ENCODE measurements around the gene STKLD1. TPM values are rescaled to one million over a fixed set of nuclear protein-coding genes. Genes with fewer than 3 reads are reported as not detected.

STKLD1 gene
- total RNA-seq, 1 donor from 2014 or later: not detected

DNA sequence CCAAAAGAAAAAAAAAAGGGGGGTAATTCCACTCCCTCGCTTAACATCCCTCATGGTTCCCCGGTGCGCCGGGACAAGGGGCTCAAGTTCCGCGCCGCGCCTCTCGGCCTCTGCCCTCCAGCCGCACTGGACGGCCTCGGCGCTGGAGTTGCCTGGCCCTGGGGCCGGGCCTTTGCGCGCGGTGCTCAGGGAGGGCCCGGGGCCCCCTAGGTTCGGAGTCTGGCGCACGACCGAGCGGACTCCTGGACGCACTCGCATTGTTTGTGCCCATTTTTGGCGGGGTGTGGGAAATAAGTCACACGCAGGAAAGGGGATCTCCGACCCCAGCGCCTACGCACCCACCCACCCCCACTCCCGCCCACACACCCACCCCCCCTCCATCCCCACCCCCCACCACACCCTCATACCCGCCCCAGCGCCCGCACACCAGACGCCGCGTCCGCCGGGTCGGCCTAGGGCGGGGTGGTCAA, 28.6 kb upstream of the STKLD1 start:
- Histone ChIP-seq H3K36me3 (ENCODE audit: control insufficient read depth, insufficient read depth, low read length) (peaks cover 12% of the 10 kb centered on the region), H3K27me3 (ENCODE audit: control insufficient read depth, insufficient read depth, low read length) (no peaks in the 10 kb centered on the region), H3K4me3 (ENCODE audit: low read depth, low read length) (peak overlapping the region; percentile 78)
- TF ChIP-seq, protein P1, sequence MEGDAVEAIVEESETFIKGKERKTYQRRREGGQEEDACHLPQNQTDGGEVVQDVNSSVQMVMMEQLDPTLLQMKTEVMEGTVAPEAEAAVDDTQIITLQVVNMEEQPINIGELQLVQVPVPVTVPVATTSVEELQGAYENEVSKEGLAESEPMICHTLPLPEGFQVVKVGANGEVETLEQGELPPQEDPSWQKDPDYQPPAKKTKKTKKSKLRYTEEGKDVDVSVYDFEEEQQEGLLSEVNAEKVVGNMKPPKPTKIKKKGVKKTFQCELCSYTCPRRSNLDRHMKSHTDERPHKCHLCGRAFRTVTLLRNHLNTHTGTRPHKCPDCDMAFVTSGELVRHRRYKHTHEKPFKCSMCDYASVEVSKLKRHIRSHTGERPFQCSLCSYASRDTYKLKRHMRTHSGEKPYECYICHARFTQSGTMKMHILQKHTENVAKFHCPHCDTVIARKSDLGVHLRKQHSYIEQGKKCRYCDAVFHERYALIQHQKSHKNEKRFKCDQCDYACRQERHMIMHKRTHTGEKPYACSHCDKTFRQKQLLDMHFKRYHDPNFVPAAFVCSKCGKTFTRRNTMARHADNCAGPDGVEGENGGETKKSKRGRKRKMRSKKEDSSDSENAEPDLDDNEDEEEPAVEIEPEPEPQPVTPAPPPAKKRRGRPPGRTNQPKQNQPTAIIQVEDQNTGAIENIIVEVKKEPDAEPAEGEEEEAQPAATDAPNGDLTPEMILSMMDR (IDR thresholded peaks at IDR 0.05; ENCODE audit: insufficient read depth, low read length, poor library complexity, severe bottlenecking): no peak
- no peak for DNase-seq (ENCODE audit: low read depth)

DNA sequence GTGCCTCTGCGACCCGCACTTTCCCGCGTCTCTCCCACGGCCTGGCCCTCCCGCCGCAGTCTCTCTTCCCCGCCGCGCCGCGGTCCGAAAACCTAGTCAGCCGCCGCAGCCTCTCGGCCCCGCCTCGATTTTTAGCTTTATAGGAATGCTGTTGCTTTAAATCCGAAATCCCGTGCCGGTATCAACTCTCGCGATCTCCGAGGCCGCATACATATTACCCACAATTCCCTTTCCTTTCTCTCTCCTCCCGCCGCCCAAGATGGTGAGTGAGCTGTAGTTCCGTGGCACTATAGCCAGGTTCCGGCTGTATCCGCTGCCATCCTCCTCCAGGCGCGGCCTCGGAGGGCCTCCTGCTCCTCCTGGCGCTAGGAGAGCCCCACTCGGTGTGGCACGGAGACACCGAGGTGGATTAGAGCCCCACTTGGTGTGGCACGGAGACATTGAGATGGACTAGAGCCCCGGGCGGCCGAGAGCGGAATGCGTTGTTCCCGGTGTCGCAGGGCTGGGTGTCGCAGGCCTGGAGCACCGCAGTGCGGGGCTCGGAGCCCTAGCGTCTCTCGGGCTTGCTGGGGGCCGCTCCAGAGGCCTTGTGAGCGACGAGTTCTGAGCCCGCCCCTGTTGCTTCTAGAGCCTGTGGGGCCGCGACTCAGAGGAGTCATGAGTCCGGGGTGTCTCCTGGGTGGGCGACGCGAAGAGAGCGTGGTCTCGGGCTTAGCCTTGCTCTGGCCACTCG, 28.0 kb upstream of the STKLD1 start, which contains the start of the genes MED22 and RPL7A:
MED22 (minus strand) TSS at position 147 of the 733 bp plus-strand sequence. CDS start 1,469 bp downstream, outside the sequence.
RPL7A (plus strand) TSS at position 234 of the 733 bp plus-strand sequence; CDS start at position 260, 26 bp downstream.
- peak within 1 kb of the TSS; percentile 78 for H3K4me3 ChIP-seq (ENCODE audit: low read depth, low read length)
- peak; percentile 89 for DNase-seq (ENCODE audit: low read depth)
- TF ChIP-seq, protein P1 (IDR thresholded peaks at IDR 0.05; ENCODE audit: insufficient read depth, low read length, poor library complexity, severe bottlenecking): no peak
- H3K36me3 ChIP-seq (ENCODE audit: control insufficient read depth, insufficient read depth, low read length): peaks cover 10% of the 10 kb centered on the region
- no peaks in the 10 kb centered on the region for H3K27me3 ChIP-seq (ENCODE audit: control insufficient read depth, insufficient read depth, low read length)

DNA sequence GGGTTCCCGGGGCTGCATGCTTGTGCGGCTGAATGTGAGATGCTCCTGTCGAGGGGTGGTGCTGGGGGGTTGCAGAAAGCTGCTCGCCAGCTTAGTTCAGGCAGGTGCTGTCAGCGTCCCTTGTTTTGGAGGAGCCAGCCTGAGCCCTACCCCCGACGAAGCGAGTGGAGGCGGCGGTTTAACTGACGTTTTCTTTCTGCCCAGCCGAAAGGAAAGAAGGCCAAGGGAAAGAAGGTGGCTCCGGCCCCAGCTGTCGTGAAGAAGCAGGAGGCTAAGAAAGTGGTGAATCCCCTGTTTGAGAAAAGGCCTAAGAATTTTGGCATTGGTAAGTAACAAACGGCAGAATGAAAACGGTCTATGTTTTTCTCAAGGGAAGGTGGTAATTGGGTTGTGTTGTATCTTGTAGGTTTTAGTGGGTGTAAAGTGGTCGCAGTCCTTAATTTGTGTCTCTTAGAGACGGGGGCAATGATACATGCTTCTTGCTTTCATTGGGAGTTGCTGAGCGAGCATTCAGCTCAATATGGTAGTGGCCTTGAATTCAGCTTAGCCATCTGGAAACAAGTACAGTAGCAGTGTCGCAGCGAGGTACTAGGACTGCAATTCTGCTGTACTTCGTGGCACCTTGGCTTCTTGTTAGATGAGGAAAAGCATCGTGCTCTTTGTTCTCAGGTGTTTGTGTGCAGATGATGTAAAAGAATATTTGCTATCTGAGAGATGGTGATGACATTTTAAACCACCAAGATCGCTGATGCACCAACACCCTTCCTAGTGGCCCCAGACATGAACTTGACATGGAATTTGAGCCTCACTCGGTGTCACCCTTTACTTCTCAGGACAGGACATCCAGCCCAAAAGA, 27.2 kb upstream of the STKLD1 start:
- no peak for DNase-seq (ENCODE audit: low read depth)
- peaks cover 10% of the 10 kb centered on the region for H3K36me3 ChIP-seq (ENCODE audit: control insufficient read depth, insufficient read depth, low read length)

DNA sequence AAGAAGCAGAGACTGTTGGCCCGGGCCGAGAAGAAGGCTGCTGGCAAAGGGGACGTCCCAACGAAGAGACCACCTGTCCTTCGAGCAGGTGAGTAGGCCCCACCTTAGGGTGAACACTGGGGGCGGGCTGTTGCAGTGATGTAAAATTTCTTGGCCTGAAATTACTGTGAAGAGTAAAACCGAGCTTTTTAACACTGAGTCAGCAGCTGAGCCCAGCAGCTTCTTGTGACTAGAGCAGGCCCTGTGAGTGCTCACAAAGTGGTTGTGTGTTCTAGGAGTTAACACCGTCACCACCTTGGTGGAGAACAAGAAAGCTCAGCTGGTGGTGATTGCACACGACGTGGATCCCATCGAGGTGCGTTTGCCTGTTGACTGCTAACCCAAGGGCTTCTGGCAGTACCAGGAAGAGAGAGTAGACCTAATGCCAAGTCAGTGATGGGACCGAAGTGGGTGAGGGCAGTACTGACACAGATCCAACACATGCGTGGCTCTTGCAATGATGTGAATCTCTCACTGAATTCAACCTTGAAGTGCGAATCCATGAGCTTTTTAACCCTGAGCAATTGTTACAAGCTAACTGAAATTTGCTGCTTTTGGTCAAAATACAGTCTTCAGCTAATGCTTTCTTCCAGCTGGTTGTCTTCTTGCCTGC, 26.1 kb upstream of the STKLD1 start:
- H3K4me3 ChIP-seq (ENCODE audit: low read depth, low read length): no peak overlapping the region
- TF ChIP-seq, protein P1 (IDR thresholded peaks at IDR 0.05; ENCODE audit: insufficient read depth, low read length, poor library complexity, severe bottlenecking): no peak
- no peak for DNase-seq (ENCODE audit: low read depth)
- H3K27me3 ChIP-seq (ENCODE audit: control insufficient read depth, insufficient read depth, low read length): no peaks in the 10 kb centered on the region
- peaks cover 10% of the 10 kb centered on the region for H3K36me3 ChIP-seq (ENCODE audit: control insufficient read depth, insufficient read depth, low read length)

More for the DNA sequence above, 27.2 kb upstream of the STKLD1 start:
- Histone ChIP-seq H3K27me3 (ENCODE audit: control insufficient read depth, insufficient read depth, low read length) (no peaks in the 10 kb centered on the region), H3K4me3 (ENCODE audit: low read depth, low read length) (peak overlapping the region; percentile 78)
- TF ChIP-seq, protein P1 (IDR thresholded peaks at IDR 0.05; ENCODE audit: insufficient read depth, low read length, poor library complexity, severe bottlenecking): no peak

DNA sequence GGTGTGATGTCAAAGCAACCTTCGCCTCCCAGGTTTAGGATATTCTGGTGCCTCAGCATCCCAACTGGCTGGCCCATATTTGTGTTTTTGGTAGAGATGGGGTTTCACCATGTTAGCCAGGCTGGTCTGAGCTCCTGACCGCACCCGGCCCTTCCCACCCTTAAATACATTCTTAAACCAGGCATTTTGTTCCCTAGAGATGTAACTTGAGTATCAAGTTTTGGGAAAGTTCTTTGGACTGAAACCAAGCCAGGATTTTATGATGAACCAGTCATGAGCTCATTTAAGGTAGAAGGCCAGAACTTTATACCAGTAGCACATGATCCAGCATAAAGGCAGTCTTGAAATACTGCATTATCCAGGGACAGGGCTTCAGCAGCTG, 24.6 kb upstream of the STKLD1 start:
- TF ChIP-seq, protein P1 (IDR thresholded peaks at IDR 0.05; ENCODE audit: insufficient read depth, low read length, poor library complexity, severe bottlenecking): no peak
- DNase-seq (ENCODE audit: low read depth): no peak
- Histone ChIP-seq H3K4me3 (ENCODE audit: low read depth, low read length) (no peak overlapping the region), H3K36me3 (ENCODE audit: control insufficient read depth, insufficient read depth, low read length) (peaks cover 10% of the 10 kb centered on the region), H3K27me3 (ENCODE audit: control insufficient read depth, insufficient read depth, low read length) (no peaks in the 10 kb centered on the region)

Measured in kidney epithelial cell (primary cell).